Adrenal gland (tissue), 12 donors: ENCODE measurements around the gene KIR2DL3. TPM values are rescaled to one million over a fixed set of nuclear protein-coding genes. Genes with fewer than 3 reads are reported as not detected.

ENCODE experiments used
- DNase-seq, 7 donors: peaks; one replicate each; pipeline ENCODE4 v3.0.0-alpha.2; 2019 to 2020
- H3K27ac ChIP-seq, 5 donors: fragments of 200-600 bp; sonication (generic) in 4 of 5; 1 replicate in 3 of 5; 2 replicates in 2 of 5; pipeline versions ENCODE4 v1.5.1 to v1.8.0; 2016 to 2020; ENCODE audit warnings: mild to moderate bottlenecking in 1 of 5
- H3K27me3 ChIP-seq: fragments of 200-600 bp; 2 replicates; pipeline ENCODE4 v1.8.0; 2021
- H3K36me3 ChIP-seq, 2 donors: fragments of 200-600 bp; replicated peaks in 1 of 2; 1 replicate in 1 of 2; 2 replicates in 1 of 2; pipeline versions ENCODE4 v1.5.1 to v1.8.0; 2018 to 2022
- H3K4me1 ChIP-seq, 2 donors: fragments of 200-600 bp; replicated peaks in 1 of 2; 1 replicate in 1 of 2; 2 replicates in 1 of 2; pipeline versions ENCODE4 v1.5.1 to v1.8.0; 2018 to 2021
- H3K4me3 ChIP-seq, 4 donors: fragments of 200-600 bp; sonication (generic) in 3 of 4; one replicate each; pipeline ENCODE4 v1.5.1; 2016 to 2018
- H3K9me3 ChIP-seq, 3 donors: fragments of 200-600 bp; sonication (generic) in 1 of 3; replicated peaks in 1 of 3; 1 replicate in 2 of 3; 2 replicates in 1 of 3; pipeline versions ENCODE4 v1.5.1 to v1.8.0; 2016 to 2021
- CTCF ChIP-seq, 6 experiments: fragments of 450-650 bp in 4 of 6; fragments of 200-600 bp in 2 of 6; sonication (generic) in 1 of 6; IDR thresholded peaks; 1 replicate in 5 of 6; 2 replicates in 1 of 6; pipeline versions ENCODE4 v1.5.1 to v1.8.0; 2016 to 2021; ENCODE audit warnings: antibody characterized with exemption in 6 of 6, mild to moderate bottlenecking in 2 of 6, moderate library complexity in 1 of 6
- POLR2A ChIP-seq, 2 donors: fragments of 450-650 bp; IDR thresholded peaks; one replicate each; pipeline ENCODE4 v1.6.1; 2017; ENCODE audit warnings: antibody characterized with exemption in 2 of 2, mild to moderate bottlenecking in 2 of 2, moderate library complexity in 1 of 2
- WGBS, 4 donors: extraction: QIAGEN DNeasy Blood & Tissue Kit in 2 of 4; methylation state at CpG; one replicate each; pipeline versions ENCODE4 v1.1.5 to v1.1.7; 2013 to 2017; 5-methylcytosine and 5-hydroxymethylcytosine counted together
- intact Hi-C, 2 donors: fragments of 100-400 bp; cut with DNase I; formaldehyde crosslinking; loops; one replicate each; pipeline versions ENCODE4 v1.14.1 to v1.15.0; 2022 to 2023
- polyA plus RNA-seq, 3 donors: library from polyadenylated mRNA; stranded (reverse); fragments of 200-250 nt in 2 of 3; fragments of 350-450 nt in 1 of 3; fragmentation: Illumina TruSeq in 1 of 3; extraction: RNeasy Lipid Tissue Mini Kit (QIAGEN cat#74804) in 1 of 3; gene quantifications; one replicate each; pipeline ENCODE4 v1.2.3, GENCODE V29; 2013 to 2014
- total RNA-seq, 9 donors: library from RNA; depleted of rRNA in 4 of 9; stranded (reverse); fragments of >200 nt in 4 of 9; fragments of 120-200 nt in 1 of 9; fragmentation: NEBNext Ultra II Directional in 1 of 9; extraction: Animal tissue kit (Norgen Biotek cat#: 25700) in 1 of 9; gene quantifications; one replicate each; pipeline versions ENCODE4 v1.1.0 to v1.2.4, GENCODE V29; 2013 to 2023
- donor health status: healthy with polysubstance abuse.
- donor health status: Bipolar disorder and iron deficiency.
- donor health status: DM: yes; HTN: yes; CAD: no.
- donor health status: DM: no; HTN: no; CAD: no.
- donor health status: DM: no; HTN: no; CAD: no.
- donor health status: DM: yes; HTN: yes; CAD: no.

Gene KIR2DL3
- total and polyA plus RNA-seq, 12 donors: 0.24 to 0.28 TPM; not detected in 10

GRCh38 chr19:54725321-54725720 lies 13.0 kb upstream of the KIR2DL3 start:
- 71 to 81% (median 74%) methylated on average over 7 of the region's 7 CpGs for WGBS, 4 donors
- Histone ChIP-seq H3K36me3 (no peaks in the 10 kb centered on the region), H3K4me3 (no peak overlapping the region), H3K27ac (no peak overlapping the region), H3K27me3 (no peaks in the 10 kb centered on the region), H3K9me3 (peaks cover 0 to 17% (median 0%) of the 10 kb centered on the region in 3 donors), H3K4me1 (no peaks in the 10 kb centered on the region)
- TF ChIP-seq POLR2A (IDR thresholded peaks at IDR 0.05) (no peak), CTCF (IDR thresholded peaks at IDR 0.05) (no peak)
- intact Hi-C loops: no loop called here
- DNase-seq: no peak

GRCh38 chr19:54727562-54727961 lies 10.8 kb upstream of the KIR2DL3 start:
- DNase-seq: no peak
- WGBS, 4 donors: 65 to 76% (median 73%) methylated on average over 8 to 10 of the region's 10 CpGs
- Histone ChIP-seq H3K9me3 (peaks cover 0 to 3% (median 0%) of the 10 kb centered on the region in 3 donors), H3K36me3 (no peaks in the 10 kb centered on the region), H3K27me3 (no peaks in the 10 kb centered on the region), H3K4me3 (no peak overlapping the region), H3K4me1 (no peaks in the 10 kb centered on the region), H3K27ac (no peak overlapping the region)
- TF ChIP-seq CTCF (IDR thresholded peaks at IDR 0.05) (no peak), POLR2A (IDR thresholded peaks at IDR 0.05) (no peak)
- intact Hi-C loops: no loop called here

GRCh38 chr19:54728167-54728566 lies 10.1 kb upstream of the KIR2DL3 start:
- Histone ChIP-seq H3K36me3 (no peaks in the 10 kb centered on the region), H3K27ac (no peak overlapping the region), H3K27me3 (no peaks in the 10 kb centered on the region), H3K4me1 (no peaks in the 10 kb centered on the region), H3K9me3 (no peaks in the 10 kb centered on the region), H3K4me3 (no peak overlapping the region)
- WGBS, 4 donors: 19 to 57% (median 48%) methylated on average over 3 of the region's 3 CpGs
- no peak for DNase-seq
- intact Hi-C loops: no loop called here
- TF ChIP-seq CTCF (IDR thresholded peaks at IDR 0.05) (no peak), POLR2A (IDR thresholded peaks at IDR 0.05) (no peak)

- 53 to 67% (median 61%) methylated on average over 11 to 15 of the region's 15 CpGs for WGBS, 4 donors
- Histone ChIP-seq H3K4me3 (no peak overlapping the region), H3K36me3 (no peaks in the 10 kb centered on the region), H3K27me3 (no peaks in the 10 kb centered on the region), H3K9me3 (no peaks in the 10 kb centered on the region), H3K27ac (no peak overlapping the region), H3K4me1 (no peaks in the 10 kb centered on the region)
- TF ChIP-seq CTCF (IDR thresholded peaks at IDR 0.05) (no peak), POLR2A (IDR thresholded peaks at IDR 0.05) (no peak)
- no peak for DNase-seq
- intact Hi-C loops: no loop called here
These were observed 8.7 kb upstream of the KIR2DL3 start for GRCh38 chr19:54729416-54730188.
